SK-N-SH treated with all-trans-retinoic acid at 6 μM for 48 hours (cell line): ENCODE results near the gene LY6G6C.
"Not testable (repeated sequence)": the region's sequence is repeated elsewhere in the genome, so short reads cannot be mapped to it uniquely, and the experiment has no call there.

ENCODE experiments used
- ATAC-seq: fragments of 200-7000 bp; cut with Tn5 transposase; 3 replicates; pipeline ENCODE4 v1.9.1; 2020; ENCODE audit warnings: mild to moderate bottlenecking, moderate library complexity
- ARNTL ChIP-seq: fragments of 450-650 bp; formaldehyde crosslinking; IDR thresholded peaks from 2 replicates; pipeline ENCODE4 v1.5.0; 2020; ENCODE audit warnings: low read depth, mild to moderate bottlenecking, moderate library complexity, borderline replicate concordance
- BACH2 ChIP-seq: fragments of 250-450 bp; sonication (Bioruptor Pico); IDR thresholded peaks from 2 replicates; pipeline ENCODE4 v1.9.0; 2021; ENCODE audit warnings: mild to moderate bottlenecking, borderline replicate concordance
- CREB5 ChIP-seq: fragments of 250-450 bp; sonication (Bioruptor Pico); IDR thresholded peaks from 2 replicates; pipeline ENCODE4 v1.5.1; 2020; ENCODE audit warnings: low read depth, mild to moderate bottlenecking, moderate library complexity
- CSDC2 ChIP-seq: fragments of 250-450 bp; sonication (Bioruptor Pico); IDR thresholded peaks from 2 replicates; pipeline ENCODE4 v1.5.0; 2020; ENCODE audit warnings: mild to moderate bottlenecking, moderate library complexity
- CSRNP3 ChIP-seq: fragments of 250-450 bp; sonication (Bioruptor Pico); IDR thresholded peaks from 2 replicates; pipeline ENCODE4 v1.5.1; 2021; ENCODE audit warnings: mild to moderate bottlenecking, moderate library complexity
- ESRRG ChIP-seq: fragments of 250-450 bp; sonication (Bioruptor Pico); IDR thresholded peaks from 2 replicates; pipeline ENCODE4 v1.6.1; 2021; ENCODE audit warnings: mild to moderate bottlenecking
- GLIS3 ChIP-seq: fragments of 250-450 bp; sonication (Bioruptor Pico); IDR thresholded peaks from 2 replicates; pipeline ENCODE4 v1.5.0; 2020; ENCODE audit warnings: mild to moderate bottlenecking, moderate library complexity
- OSR1 ChIP-seq: fragments of 250-450 bp; sonication (Bioruptor Pico); IDR thresholded peaks from 2 replicates; pipeline ENCODE4 v1.8.0; 2022; ENCODE audit warnings: moderate library complexity, mild to moderate bottlenecking, inconsistent platforms
- PATZ1 ChIP-seq: fragments of 250-450 bp; sonication (Bioruptor Pico); IDR thresholded peaks from 2 replicates; pipeline ENCODE4 v1.8.0; 2020; ENCODE audit warnings: mild to moderate bottlenecking, moderate library complexity, borderline replicate concordance
- POU6F1 ChIP-seq: fragments of 250-450 bp; sonication (Bioruptor Pico); IDR thresholded peaks from 2 replicates; pipeline ENCODE4 v1.8.0; 2021; ENCODE audit warnings: low read depth, mild to moderate bottlenecking, moderate library complexity, borderline replicate concordance
- PPARA ChIP-seq: fragments of 250-450 bp; sonication (Bioruptor Pico); IDR thresholded peaks from 2 replicates; pipeline ENCODE4 v1.5.0; 2020; ENCODE audit warnings: mild to moderate bottlenecking, borderline replicate concordance
- RARB ChIP-seq: fragments of 250-450 bp; sonication (Bioruptor Pico); IDR thresholded peaks from 2 replicates; pipeline ENCODE4 v1.8.0; 2021; ENCODE audit warnings: mild to moderate bottlenecking, moderate library complexity
- TCF4 ChIP-seq: fragments of 250-450 bp; sonication (Bioruptor Pico); IDR thresholded peaks from 2 replicates; pipeline ENCODE4 v1.8.0; 2021; ENCODE audit warnings: mild to moderate bottlenecking, moderate library complexity, borderline replicate concordance
- TOX ChIP-seq: fragments of 250-450 bp; sonication (Bioruptor Pico); IDR thresholded peaks from 2 replicates; pipeline ENCODE4 v1.8.0; 2021; ENCODE audit warnings: mild to moderate bottlenecking, moderate library complexity, borderline replicate concordance
- TSHZ2 ChIP-seq: fragments of 250-450 bp; sonication (Bioruptor Pico); IDR thresholded peaks from 2 replicates; pipeline ENCODE4 v1.5.0; 2020; ENCODE audit warnings: mild to moderate bottlenecking, moderate library complexity
- ZFP3 ChIP-seq: fragments of 250-450 bp; sonication (Bioruptor Pico); IDR thresholded peaks from 2 replicates; pipeline ENCODE4 v1.5.0; 2020; ENCODE audit warnings: mild to moderate bottlenecking, moderate library complexity
- ZNF565 ChIP-seq: fragments of 450-650 bp; formaldehyde crosslinking; conservative IDR thresholded peaks from 2 replicates; pipeline ENCODE4 v1.5.0; 2020; ENCODE audit warnings: low read depth, mild to moderate bottlenecking, moderate library complexity
- ZNF70 ChIP-seq: fragments of 450-650 bp; formaldehyde crosslinking; IDR thresholded peaks from 2 replicates; pipeline ENCODE4 v1.5.0; 2020; ENCODE audit warnings: mild to moderate bottlenecking, moderate library complexity

LY6G6C gene

GRCh38 chr6:31710523-31711219 is 10.9 kb downstream of the LY6G6C start (continued):
- TF ChIP-seq BACH2 (CRISPR knock-in tag) (no peak), ZFP3 (CRISPR knock-in tag) (no peak), TOX (no peak), ESRRG (CRISPR knock-in tag) (no peak), ARNTL (CRISPR knock-in tag) (no peak)

- not testable (repeated sequence) for ATAC-seq
Observed at GRCh38 chr6:31709157-31709556, 12.4 kb downstream of the LY6G6C start.

GRCh38 chr6:31708224-31708623 is 13.3 kb downstream of the LY6G6C start:
- no peak for ATAC-seq

GRCh38 chr6:31707701-31708100 is 13.8 kb downstream of the LY6G6C start:
- no peak for ATAC-seq
- TF ChIP-seq OSR1 (no peak), GLIS3 (no peak), ESRRG (CRISPR knock-in tag) (no peak), RARB (CRISPR knock-in tag) (no peak), ARNTL (CRISPR knock-in tag) (no peak), CREB5 (no peak), TSHZ2 (CRISPR knock-in tag) (no peak), ZNF70 (CRISPR knock-in tag) (no peak), CSRNP3 (CRISPR knock-in tag) (no peak), TCF4 (CRISPR knock-in tag) (no peak), CSDC2 (no peak), POU6F1 (CRISPR knock-in tag) (no peak), TOX (no peak), BACH2 (CRISPR knock-in tag) (no peak), PPARA (no peak), ZNF565 (no peak)
- TF ChIP-seq, all 23 proteins: peak for 0

More at GRCh38 chr6:31708224-31708623, 13.3 kb downstream of the LY6G6C start:
- TF ChIP-seq PPARA (no peak), PATZ1 (CRISPR knock-in tag) (no peak)
- TF ChIP-seq, all 23 proteins: peak for 0
